K562 (cell line): Measurements from ENCODE around the gene BTBD2. TPM values are rescaled to one million over a fixed set of nuclear protein-coding genes. Genes with fewer than 3 reads are reported as not detected.

Source experiments
- ASH1L ChIP-seq: fragments of 450-650 bp; IDR thresholded peaks from 2 replicates; pipeline ENCODE4 v1.6.1; 2018; ENCODE audit warnings: borderline replicate concordance, mild to moderate bottlenecking, low read depth; ENCODE audit not compliant: partially characterized antibody
- CBFA2T3 ChIP-seq: fragments of 450-650 bp; IDR thresholded peaks from 2 replicates; pipeline ENCODE4 v1.6.1; 2017
- CBX2 ChIP-seq: fragments of 200-600 bp; sonication (generic); IDR thresholded peaks from one replicate; pipeline ENCODE4 v1.6.1; 2012; ENCODE audit warnings: mild to moderate bottlenecking, low read length, inconsistent platforms; ENCODE audit not compliant: insufficient read depth, poor library complexity, severe bottlenecking
- CEBPB ChIP-seq: fragments of 450-650 bp; IDR thresholded peaks from 2 replicates; pipeline ENCODE4 v1.6.1; 2016; ENCODE audit warnings: missing genetic modification characterization, missing compliant biosample characterization
- DACH1 ChIP-seq: fragments of 450-650 bp; IDR thresholded peaks from 2 replicates; pipeline ENCODE4 v1.6.1; 2018; ENCODE audit not compliant: partially characterized antibody
- DIDO1 ChIP-seq: fragments of 450-650 bp; IDR thresholded peaks from 2 replicates; pipeline ENCODE4 v1.6.1; 2016; ENCODE audit warnings: low read depth, missing biosample characterization, missing genetic modification characterization
- FOXK2 ChIP-seq, 2 experiments: fragments of 450-650 bp; IDR thresholded peaks in 1 of 2; conservative IDR thresholded peaks in 1 of 2; 2 replicates each; pipeline ENCODE4 v1.6.1; 2016; ENCODE audit warnings: low read depth in 2 of 2, mild to moderate bottlenecking in 1 of 2
- HMGN3 ChIP-seq: IDR thresholded peaks from 2 replicates; pipeline ENCODE4 v1.6.1; 2011; ENCODE audit warnings: borderline replicate concordance, low read depth, mild to moderate bottlenecking, mixed read lengths, low read length; ENCODE audit not compliant: insufficient read length; ENCODE audit errors: extremely low read depth
- MAFG ChIP-seq: fragments of 450-650 bp; conservative IDR thresholded peaks from 2 replicates; pipeline ENCODE4 v1.6.1; 2016; ENCODE audit warnings: missing genetic modification characterization, missing compliant biosample characterization
- MCM7 ChIP-seq, 2 experiments: fragments of 450-650 bp; IDR thresholded peaks; 2 replicates each; pipeline ENCODE4 v1.6.1; 2016 to 2018
- MEF2A ChIP-seq: IDR thresholded peaks from 2 replicates; pipeline ENCODE4 v1.6.1; 2011; ENCODE audit warnings: low read depth, mild to moderate bottlenecking, low read length, moderate library complexity; ENCODE audit not compliant: control insufficient read depth
- POLR3A ChIP-seq: IDR thresholded peaks from 2 replicates; pipeline ENCODE4 v1.6.1; 2011; ENCODE audit warnings: borderline replicate concordance, mild to moderate bottlenecking, moderate library complexity; ENCODE audit not compliant: insufficient read length, insufficient read depth; ENCODE audit errors: extremely low read depth
- PRMT5 ChIP-seq: sonication (generic); formaldehyde crosslinking; IDR thresholded peaks from 2 replicates; pipeline ENCODE4 v1.5.0; 2020; ENCODE audit warnings: missing genetic modification reagents
- RUNX1 ChIP-seq: sonication (generic); IDR thresholded peaks from 2 replicates; pipeline ENCODE4 v1.6.1; 2016; ENCODE audit warnings: antibody characterized with exemption, low read depth
- SMARCA5 ChIP-seq: fragments of 450-650 bp; IDR thresholded peaks from 2 replicates; pipeline ENCODE4 v1.6.1; 2016
- STAT5B ChIP-seq: fragments of 250-450 bp; sonication (Bioruptor Pico); IDR thresholded peaks from 2 replicates; pipeline ENCODE4 v1.8.0; 2021; ENCODE audit warnings: mild to moderate bottlenecking, inconsistent platforms
- TBL1XR1 ChIP-seq, 2 experiments: IDR thresholded peaks; 2 replicates each; pipeline ENCODE4 v1.6.1; 2012; ENCODE audit warnings: improper control_type of control experiment in 2 of 2, low read length in 2 of 2, mild to moderate bottlenecking in 1 of 2
- ZFP1 ChIP-seq: fragments of 450-650 bp; formaldehyde crosslinking; IDR thresholded peaks from 2 replicates; pipeline ENCODE4 v1.4.0; 2020; ENCODE audit warnings: mild to moderate bottlenecking, mixed read lengths
- ZNF445 ChIP-seq: fragments of 250-450 bp; sonication (Bioruptor Pico); IDR thresholded peaks from 2 replicates; pipeline ENCODE4 v1.4.0; 2020; ENCODE audit warnings: low read depth, mild to moderate bottlenecking, moderate library complexity
- ZNF586 ChIP-seq: fragments of 450-650 bp; formaldehyde crosslinking; conservative IDR thresholded peaks from 2 replicates; pipeline ENCODE4 v1.4.0; 2020; ENCODE audit warnings: mild to moderate bottlenecking, moderate library complexity
- polyA plus RNA-seq, 8 experiments: library from polyadenylated mRNA; depleted of rRNA in 4 of 8; stranded (reverse) in 5 of 8; unstranded in 3 of 8; fragments of >200 nt; fragmentation: Nextera tagmentation in 2 of 8; fragmentation: Illumina TruSeq in 1 of 8; extraction: Ambion mirVana in 2 of 8; extraction: Trizol in 1 of 8; gene quantifications; 2 replicates each; pipeline versions ENCODE4 v1.2.1 to v1.2.3, GENCODE V29; 2011 to 2014; ENCODE audit warnings: inconsistent platforms in 1 of 8, missing spikeins in 1 of 8
- total RNA-seq, 7 experiments: library from RNA; depleted of rRNA in 6 of 7; stranded (reverse); fragments of >200 nt in 6 of 7; fragmentation: Illumina TruSeq in 2 of 7; extraction: Trizol in 2 of 7; gene quantifications; 2 replicates each; pipeline versions ENCODE4 v1.2.1 to v1.2.3, GENCODE V29; 2011 to 2021; ENCODE audit warnings: low replicate concordance in 1 of 7
- TF ChIP-seq, protein P1 (sequence below): fragments of 250-450 bp; sonication (Bioruptor Pico); IDR thresholded peaks from 2 replicates; pipeline ENCODE4 v1.4.0; 2020; ENCODE audit warnings: borderline replicate concordance
- TF ChIP-seq, protein P2 (sequence below): fragments of 450-650 bp; IDR thresholded peaks from 2 replicates; pipeline ENCODE4 v1.6.1; 2016
- TF ChIP-seq, protein P3 (sequence below): fragments of 250-450 bp; sonication (Bioruptor Pico); IDR thresholded peaks from 2 replicates; pipeline ENCODE4 v1.5.0; 2021; ENCODE audit warnings: mild to moderate bottlenecking, moderate library complexity

The BTBD2 gene
- total and polyA plus RNA-seq, 9 of the 15 experiments (the other 6 are each of a cell fraction or from before 2014, with no cell fraction given) = 0.10 to 15.6 (median 6.9) TPM

DNA sequence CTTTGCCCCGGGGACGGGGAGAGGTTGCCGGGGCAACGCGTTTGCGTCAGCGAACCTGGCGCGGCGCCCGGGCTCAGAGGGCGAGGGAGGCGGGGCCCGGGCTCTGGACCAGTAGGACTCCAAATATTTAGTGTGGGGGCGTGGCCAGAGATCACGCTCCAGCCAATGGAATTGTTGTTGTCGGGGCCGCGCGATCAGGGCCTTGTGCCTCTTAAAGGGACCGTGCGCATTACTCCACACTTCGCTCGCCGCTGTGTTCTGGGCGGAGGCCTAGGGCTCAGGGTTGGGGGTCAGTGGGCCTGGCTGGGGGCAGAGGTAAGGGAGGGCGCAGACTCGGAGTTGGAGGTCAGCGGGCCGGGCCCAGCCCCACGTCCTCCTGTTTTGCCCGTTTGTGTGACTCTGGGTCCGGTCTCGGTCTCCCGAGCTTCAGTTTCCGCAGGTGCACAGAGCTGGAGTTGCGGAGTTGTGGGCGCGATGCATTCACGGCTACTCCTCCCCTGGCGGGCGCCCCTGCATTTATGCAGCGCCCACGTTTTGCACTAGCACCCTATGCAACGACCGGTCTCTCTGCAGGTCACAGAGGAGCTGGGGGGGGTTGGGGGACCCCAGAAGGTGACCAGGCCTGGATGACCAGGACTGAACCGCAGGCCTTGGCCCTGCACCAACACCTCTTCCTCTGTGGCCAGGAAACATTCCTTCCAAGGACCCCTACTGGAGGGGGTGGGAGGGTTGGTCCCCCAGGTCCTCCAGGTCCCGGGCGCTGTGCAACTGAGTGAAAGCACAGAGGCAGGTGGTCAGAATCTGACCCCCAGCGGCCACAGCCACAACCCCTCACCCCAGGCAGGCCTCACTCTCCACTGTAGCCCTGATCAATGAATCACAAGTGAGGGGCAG, 46.2 kb upstream of the BTBD2 start (continued):
- peak; percentile 1 for TF ChIP-seq HMGN3
- TF ChIP-seq, protein P1, sequence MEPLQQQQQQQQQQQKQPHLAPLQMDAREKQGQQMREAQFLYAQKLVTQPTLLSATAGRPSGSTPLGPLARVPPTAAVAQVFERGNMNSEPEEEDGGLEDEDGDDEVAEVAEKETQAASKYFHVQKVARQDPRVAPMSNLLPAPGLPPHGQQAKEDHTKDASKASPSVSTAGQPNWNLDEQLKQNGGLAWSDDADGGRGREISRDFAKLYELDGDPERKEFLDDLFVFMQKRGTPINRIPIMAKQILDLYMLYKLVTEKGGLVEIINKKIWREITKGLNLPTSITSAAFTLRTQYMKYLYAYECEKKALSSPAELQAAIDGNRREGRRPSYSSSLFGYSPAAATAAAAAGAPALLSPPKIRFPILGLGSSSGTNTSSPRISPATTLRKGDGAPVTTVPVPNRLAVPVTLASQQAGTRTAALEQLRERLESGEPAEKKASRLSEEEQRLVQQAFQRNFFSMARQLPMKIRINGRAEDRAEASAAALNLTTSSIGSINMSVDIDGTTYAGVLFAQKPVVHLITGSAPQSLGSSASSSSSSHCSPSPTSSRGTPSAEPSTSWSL = no peak
- TF ChIP-seq MEF2A = no peak
- no peak for TF ChIP-seq CBFA2T3
- TF ChIP-seq SMARCA5 = no peak
- no peak for TF ChIP-seq ZNF586 (CRISPR knock-in tag)
- no peak for TF ChIP-seq ZNF445 (CRISPR knock-in tag)
- peak; percentile 77 for TF ChIP-seq CEBPB
- TF ChIP-seq MAFG (tag) = no peak
- TF ChIP-seq ZFP1 (CRISPR knock-in tag) = no peak
- no peak for TF ChIP-seq ASH1L
- TF ChIP-seq PRMT5 = no peak
- TF ChIP-seq STAT5B (CRISPR knock-in tag) = no peak
- TF ChIP-seq RUNX1 = no peak; the same call in 1 of the 2 replicates
- no peak for TF ChIP-seq TBL1XR1 (IDR thresholded peaks at IDR 0.05; ENCODE audit: low read length in 2 of 2)
- TF ChIP-seq DIDO1 (tag) = no peak
- TF ChIP-seq MCM7 (IDR thresholded peaks at IDR 0.05) = no peak
- TF ChIP-seq FOXK2 (conservative IDR thresholded peaks at IDR 0.05 in 1 of 2, IDR thresholded peaks at IDR 0.05 in 1 of 2; ENCODE audit: low read depth in 2 of 2) = peak; percentile 39 to 56; a peak in 2 of 4 replicates
- TF ChIP-seq, protein P2, sequence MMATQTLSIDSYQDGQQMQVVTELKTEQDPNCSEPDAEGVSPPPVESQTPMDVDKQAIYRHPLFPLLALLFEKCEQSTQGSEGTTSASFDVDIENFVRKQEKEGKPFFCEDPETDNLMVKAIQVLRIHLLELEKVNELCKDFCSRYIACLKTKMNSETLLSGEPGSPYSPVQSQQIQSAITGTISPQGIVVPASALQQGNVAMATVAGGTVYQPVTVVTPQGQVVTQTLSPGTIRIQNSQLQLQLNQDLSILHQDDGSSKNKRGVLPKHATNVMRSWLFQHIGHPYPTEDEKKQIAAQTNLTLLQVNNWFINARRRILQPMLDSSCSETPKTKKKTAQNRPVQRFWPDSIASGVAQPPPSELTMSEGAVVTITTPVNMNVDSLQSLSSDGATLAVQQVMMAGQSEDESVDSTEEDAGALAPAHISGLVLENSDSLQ = no peak
- TF ChIP-seq DACH1 = no peak
- TF ChIP-seq CBX2 = no peak
- TF ChIP-seq POLR3A = no peak
- TF ChIP-seq, protein P3, sequence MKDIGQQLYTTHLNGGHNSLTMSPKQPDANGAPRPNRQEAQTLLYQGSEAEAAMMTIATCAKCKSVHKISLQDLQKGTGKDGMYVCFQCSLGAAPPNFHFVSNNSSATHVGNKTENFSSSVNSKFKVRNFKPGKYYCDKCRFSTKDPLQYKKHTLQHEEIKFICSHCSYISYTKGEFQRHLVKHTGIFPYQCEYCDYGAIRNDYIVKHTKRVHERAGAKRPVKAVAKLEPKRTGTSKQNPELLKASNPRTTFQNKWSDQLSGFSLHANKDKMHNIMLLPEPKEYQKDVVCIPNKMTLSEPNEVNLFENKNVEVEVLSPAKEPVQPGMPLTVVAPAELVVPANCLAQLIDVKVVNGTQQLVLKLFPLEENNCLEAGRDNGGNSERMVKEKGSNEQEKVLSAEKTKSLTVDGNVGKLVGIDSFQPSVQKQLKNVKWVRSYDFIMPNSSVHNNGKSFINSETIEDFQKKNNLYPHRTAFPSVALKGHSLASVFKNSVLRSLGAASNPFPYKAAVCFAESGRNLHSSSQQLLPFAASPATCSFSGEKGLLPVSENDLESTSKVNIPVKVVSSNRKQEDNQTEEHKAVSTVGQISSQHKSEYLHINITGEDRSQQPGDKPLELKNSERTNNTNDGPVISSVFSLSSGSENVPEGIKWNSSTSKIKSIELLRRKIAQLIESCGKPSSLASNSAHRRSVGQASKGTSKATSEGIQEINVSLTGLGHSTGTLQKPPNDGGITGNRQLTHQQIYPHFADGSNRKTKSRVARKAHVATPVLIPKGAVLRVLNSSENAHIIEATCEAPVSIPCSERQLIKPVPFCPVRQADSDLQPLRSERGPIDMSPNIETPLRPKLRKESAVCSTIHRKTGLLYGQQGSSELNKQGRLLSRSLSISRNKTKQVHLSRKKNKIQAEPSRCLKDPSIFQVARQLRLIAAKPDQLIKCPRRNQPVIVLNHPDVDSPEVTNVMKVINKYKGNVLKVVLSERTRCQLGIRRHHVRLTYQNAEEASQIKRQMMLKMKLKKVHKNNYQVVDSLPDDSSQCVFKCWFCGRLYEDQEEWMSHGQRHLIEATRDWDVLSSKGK = no peak
